ENCODE results near the gene ODF2.

GRCh38 chr9:128409450-128409849 is 46.4 kb upstream of the ODF2 start:
- no peak for TF ChIP-seq CTCF (IDR thresholded peaks at IDR 0.05)
- TF ChIP-seq EP300 (IDR thresholded peaks at IDR 0.05): no peak

All from ovary (tissue), 3 donors.